Kidney (tissue), 14 donors: ENCODE results near the gene EGF. TPM values are rescaled to one million over a fixed set of nuclear protein-coding genes. Genes with fewer than 3 reads are reported as not detected.

Source experiments
- DNase-seq, 5 donors: peaks; one replicate each; pipeline ENCODE4 v3.0.0-alpha.2; 2013 to 2020
- FAIRE-seq: peaks from 2 replicates; lab custom pipeline; 2012; peaks lifted over from hg19 to GRCh38; lab: Jason Lieb, UNC
- H3K27ac ChIP-seq, 2 donors: one replicate each; pipeline ENCODE4 v1.7.0; 2013; ENCODE audit warnings: low read depth in 2 of 2, low read length in 2 of 2, inconsistent platforms in 1 of 2
- H3K27me3 ChIP-seq: one replicate; pipeline ENCODE4 v1.7.1; 2013; ENCODE audit warnings: low read length, inconsistent platforms; ENCODE audit not compliant: control insufficient read depth, insufficient read depth
- H3K36me3 ChIP-seq, 3 donors: one replicate each; pipeline versions ENCODE4 v1.7.0 to v1.7.1; 2013; ENCODE audit warnings: low read length in 3 of 3, control low read depth in 1 of 3, inconsistent platforms in 1 of 3; ENCODE audit not compliant: insufficient read depth in 3 of 3, control insufficient read depth in 2 of 3
- H3K4me1 ChIP-seq, 3 donors: one replicate each; pipeline versions ENCODE4 v1.7.0 to v1.7.1; 2013; ENCODE audit warnings: low read length in 3 of 3, inconsistent platforms in 1 of 3, low read depth in 1 of 3; ENCODE audit not compliant: control insufficient read depth in 2 of 3, insufficient read depth in 2 of 3
- H3K4me3 ChIP-seq, 3 donors: one replicate each; pipeline versions ENCODE4 v1.7.0 to v1.8.1; 2013; ENCODE audit warnings: low read length in 3 of 3, control low read depth in 1 of 3, inconsistent platforms in 1 of 3
- H3K9ac ChIP-seq, 3 donors: one replicate each; pipeline versions ENCODE4 v1.7.0 to v1.7.1; 2013; ENCODE audit warnings: low read length in 3 of 3, control low read depth in 1 of 3, inconsistent platforms in 1 of 3
- H3K9me3 ChIP-seq, 3 donors: one replicate each; pipeline versions ENCODE4 v1.7.0 to v1.7.1; 2013; ENCODE audit warnings: low read length in 3 of 3, control low read depth in 1 of 3, inconsistent platforms in 1 of 3; ENCODE audit not compliant: control insufficient read depth in 2 of 3, insufficient read depth in 1 of 3
- intact Hi-C: fragments of 100-400 bp; cut with DNase I; formaldehyde crosslinking; loops from one replicate; pipeline ENCODE4 v1.11.1; 2022
- polyA plus RNA-seq: library from polyadenylated mRNA; stranded (reverse); fragments of 350-450 nt; fragmentation: Illumina TruSeq; extraction: RNeasy Lipid Tissue Mini Kit (QIAGEN cat#74804); gene quantifications from one replicate; pipeline ENCODE4 v1.2.3, GENCODE V29; 2014; ENCODE audit warnings: low read depth, low replicate concordance; ENCODE audit not compliant: insufficient read depth
- total RNA-seq: library from RNA; stranded (reverse); fragmentation: NEBNext Ultra II Directional; extraction: Animal tissue kit (Norgen Biotek cat#: 25700); gene quantifications from one replicate; pipeline ENCODE4 v1.2.1, GENCODE V29; 2021
- TF ChIP-seq, protein P1 (sequence below): IDR thresholded peaks from 3 replicates; pipeline ENCODE4 v1.5.1; 2012; ENCODE audit warnings: mild to moderate bottlenecking, moderate library complexity, borderline replicate concordance; ENCODE audit not compliant: insufficient read depth; ENCODE audit errors: extremely low read depth
- donor health status: control.
- donor health status: control.
- donor health status: control.
- donor health status: control.
- donor health status: control.
- donor health status: DM: yes; HTN: yes; CAD: no.
- donor health status: Normal renal cell carcinoma (clear cell type).

EGF gene
- total and polyA plus RNA-seq, 2 donors from 2014 or later, result 3.3 to 72.8 TPM

DNA sequence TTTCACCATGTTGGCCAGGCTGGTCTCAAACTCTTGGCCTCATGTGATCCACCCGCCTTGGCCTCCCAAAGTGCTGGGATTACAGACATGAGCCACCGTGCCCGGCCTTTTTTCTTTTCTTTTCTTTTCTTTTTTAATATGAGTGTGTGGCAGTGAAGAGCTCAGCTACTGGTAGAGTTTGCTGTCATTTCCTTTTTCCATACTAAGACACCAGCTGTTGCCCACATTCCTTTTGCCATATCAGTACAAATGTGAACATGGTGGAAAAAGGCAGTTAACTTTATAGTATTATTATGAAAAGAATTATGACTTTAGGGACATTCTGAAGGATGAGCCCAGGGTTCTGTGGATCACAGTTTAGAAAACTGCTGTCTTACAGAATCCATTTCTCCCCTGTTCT is 69.8 kb downstream of the EGF start:
- H3K9me3 ChIP-seq, result no peaks in the 10 kb centered on the region
- H3K27ac ChIP-seq, result no peak overlapping the region
- TF ChIP-seq, protein P1, sequence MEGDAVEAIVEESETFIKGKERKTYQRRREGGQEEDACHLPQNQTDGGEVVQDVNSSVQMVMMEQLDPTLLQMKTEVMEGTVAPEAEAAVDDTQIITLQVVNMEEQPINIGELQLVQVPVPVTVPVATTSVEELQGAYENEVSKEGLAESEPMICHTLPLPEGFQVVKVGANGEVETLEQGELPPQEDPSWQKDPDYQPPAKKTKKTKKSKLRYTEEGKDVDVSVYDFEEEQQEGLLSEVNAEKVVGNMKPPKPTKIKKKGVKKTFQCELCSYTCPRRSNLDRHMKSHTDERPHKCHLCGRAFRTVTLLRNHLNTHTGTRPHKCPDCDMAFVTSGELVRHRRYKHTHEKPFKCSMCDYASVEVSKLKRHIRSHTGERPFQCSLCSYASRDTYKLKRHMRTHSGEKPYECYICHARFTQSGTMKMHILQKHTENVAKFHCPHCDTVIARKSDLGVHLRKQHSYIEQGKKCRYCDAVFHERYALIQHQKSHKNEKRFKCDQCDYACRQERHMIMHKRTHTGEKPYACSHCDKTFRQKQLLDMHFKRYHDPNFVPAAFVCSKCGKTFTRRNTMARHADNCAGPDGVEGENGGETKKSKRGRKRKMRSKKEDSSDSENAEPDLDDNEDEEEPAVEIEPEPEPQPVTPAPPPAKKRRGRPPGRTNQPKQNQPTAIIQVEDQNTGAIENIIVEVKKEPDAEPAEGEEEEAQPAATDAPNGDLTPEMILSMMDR, result no peak
- no peak overlapping the region for H3K9ac ChIP-seq
- H3K27me3 ChIP-seq, result no peaks in the 10 kb centered on the region
- H3K36me3 ChIP-seq, result peaks cover 0 to 2% (median 0%) of the 10 kb centered on the region in 3 donors
- no peaks in the 10 kb centered on the region for H3K4me1 ChIP-seq
- no peak for DNase-seq
- no peak overlapping the region for H3K4me3 ChIP-seq
- intact Hi-C loops, result no loop called here
- FAIRE-seq, result no peak

DNA sequence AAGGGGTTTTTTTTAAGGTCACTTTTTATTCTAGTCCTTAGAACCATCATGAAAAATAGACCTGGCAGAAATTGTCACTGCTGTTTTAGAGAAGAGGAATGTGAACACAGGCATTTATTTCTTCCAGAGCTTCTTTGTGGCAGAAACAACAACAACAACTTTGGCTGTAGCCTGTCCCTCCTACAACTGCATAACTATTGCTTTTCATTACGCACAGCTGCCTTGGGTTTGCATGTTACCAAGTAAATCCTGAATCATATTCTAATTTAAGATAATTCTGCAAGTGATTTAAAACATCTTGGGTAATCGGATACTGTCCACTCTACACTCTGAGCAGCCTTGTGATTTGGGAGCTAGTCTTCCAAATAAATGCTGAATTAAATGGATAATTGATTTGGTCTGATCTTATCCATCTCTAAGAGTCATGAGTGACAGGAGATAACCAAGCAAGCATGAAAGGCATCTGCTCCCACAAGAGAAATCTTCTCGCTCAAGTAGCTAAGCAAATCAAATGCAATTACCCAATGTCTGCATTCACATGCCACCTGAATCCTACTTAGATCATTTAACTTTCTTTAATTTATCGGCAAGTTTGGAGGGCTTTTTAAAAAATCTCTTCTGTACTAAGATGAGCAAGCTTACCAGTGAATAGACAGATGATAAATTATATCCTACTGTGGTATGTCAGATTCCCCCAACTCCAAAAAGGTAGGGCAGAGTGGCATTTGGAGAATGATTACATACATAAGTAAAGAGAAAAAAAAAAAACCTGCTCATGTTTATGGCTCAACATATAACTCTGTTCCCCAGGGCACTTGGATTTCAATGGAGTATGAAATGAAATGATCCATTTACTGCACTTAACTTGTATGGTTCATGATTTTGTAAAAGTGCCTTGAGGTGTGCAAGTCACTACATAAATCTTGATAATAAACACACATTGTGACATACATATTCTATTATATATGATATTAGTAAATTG is 73.6 kb downstream of the EGF start:
- DNase-seq (no peak), FAIRE-seq (no peak)
- no peak overlapping the region for H3K9ac ChIP-seq
- H3K9me3 ChIP-seq, result no peaks in the 10 kb centered on the region
- intact Hi-C loops, result no loop called here
- H3K4me3 ChIP-seq, result no peak overlapping the region
- peaks cover 0 to 5% (median 0%) of the 10 kb centered on the region in 3 donors for H3K4me1 ChIP-seq
- H3K27me3 ChIP-seq, result no peaks in the 10 kb centered on the region
- H3K27ac ChIP-seq, result no peak overlapping the region
- TF ChIP-seq, protein P1, result no peak
- H3K36me3 ChIP-seq, result peaks cover 0 to 11% (median 0%) of the 10 kb centered on the region in 3 donors

DNA sequence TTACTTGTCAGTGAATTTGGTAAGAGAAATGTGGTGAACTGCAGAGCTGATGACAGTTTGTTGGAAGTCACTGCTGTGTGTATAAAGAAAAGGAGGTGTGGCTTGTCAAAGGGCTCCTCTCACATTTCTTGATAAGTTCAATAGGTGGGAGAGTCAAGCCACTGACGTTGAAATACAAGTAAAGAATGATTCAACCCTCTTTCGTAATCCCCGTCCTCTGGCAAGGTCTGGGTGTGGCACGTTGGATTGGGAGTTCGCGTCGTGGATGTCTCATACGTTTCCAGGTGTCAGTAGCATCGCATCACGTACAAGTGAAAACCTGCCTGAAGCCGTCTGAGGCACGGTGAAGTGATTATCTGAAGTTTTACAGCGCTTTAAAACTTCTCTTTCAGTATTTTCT is 76.4 kb downstream of the EGF start:
- FAIRE-seq, result no peak
- intact Hi-C loops, result no loop called here
- H3K9ac ChIP-seq, result no peak overlapping the region

More for the DNA sequence above, 76.4 kb downstream of the EGF start:
- Histone ChIP-seq H3K36me3 (peaks cover 0 to 11% (median 0%) of the 10 kb centered on the region in 3 donors), H3K9me3 (no peaks in the 10 kb centered on the region), H3K27ac (no peak overlapping the region), H3K4me3 (no peak overlapping the region), H3K27me3 (no peaks in the 10 kb centered on the region), H3K4me1 (peaks cover 0 to 10% (median 0%) of the 10 kb centered on the region in 3 donors)
- no peak for DNase-seq
- TF ChIP-seq, protein P1, result no peak
